IMR-90 (cell line): ENCODE results near the gene SEC22A. TPM values are rescaled to one million over a fixed set of nuclear protein-coding genes. Genes with fewer than 3 reads are reported as not detected.
A peak's percentile ranks its signal among the peaks of the same experiment; 100 is the strongest.

ENCODE experiments used
- ATAC-seq: fragments of 200-7000 bp; cut with Tn5 transposase; 2 replicates; pipeline ENCODE4 v1.9.1; 2020; ENCODE audit warnings: low read depth, mild to moderate bottlenecking, moderate library complexity
- BruUV-seq: library from RNA; stranded (reverse); fragments of 400-500 nt; replicated peaks from 2 replicates; lab custom pipeline; 2021; lab: Mats Ljungman, UMichigan
- CTCF ChIA-PET: fragments of 300-600 bp; formaldehyde crosslinking; extraction: SDS; loops from one replicate; lab custom pipeline; 2021; ENCODE audit warnings: antibody characterized with exemption; lab: Yijun Ruan, JAX
- POLR2A ChIA-PET: fragments of 300-600 bp; sonication (Branson Sonifier 250); formaldehyde crosslinking; loops from one replicate; lab custom pipeline; 2022; ENCODE audit warnings: antibody characterized with exemption; ENCODE audit not compliant: unreplicated experiment; lab: Charles Lee
- DNase-seq: peaks from one replicate; pipeline ENCODE4 v3.0.0; 2013
- H2AFZ ChIP-seq: replicated peaks from 2 replicates; pipeline ENCODE3; 2013; ENCODE audit warnings: low read length, mild to moderate bottlenecking; ENCODE audit not compliant: poor library complexity
- H2AK5ac ChIP-seq: 2 replicates; pipeline ENCODE4 v1.6.1; 2013; ENCODE audit warnings: low read depth, low read length, inconsistent platforms
- H2AK9ac ChIP-seq: replicated peaks from 2 replicates; pipeline ENCODE3; 2013; ENCODE audit warnings: mild to moderate bottlenecking, low read depth, low read length, moderate library complexity; ENCODE audit not compliant: poor library complexity
- H2BK120ac ChIP-seq: 2 replicates; pipeline ENCODE4 v1.6.1; 2013; ENCODE audit warnings: low read depth, low read length, inconsistent platforms
- H2BK15ac ChIP-seq: 3 replicates; pipeline ENCODE4 v1.6.1; 2013; ENCODE audit warnings: low read depth, low read length, inconsistent platforms
- H2BK20ac ChIP-seq: 2 replicates; pipeline ENCODE4 v1.6.1; 2013; ENCODE audit warnings: low read depth, mild to moderate bottlenecking, inconsistent platforms, low read length, moderate library complexity
- H2BK5ac ChIP-seq: 2 replicates; pipeline ENCODE4 v1.6.1; 2013; ENCODE audit warnings: mild to moderate bottlenecking, low read depth, low read length, inconsistent platforms; ENCODE audit not compliant: poor library complexity, severe bottlenecking
- H3K14ac ChIP-seq: replicated peaks from 2 replicates; pipeline ENCODE4 v1.6.1; 2013; ENCODE audit warnings: low read depth, low read length, inconsistent platforms
- H3K18ac ChIP-seq: 2 replicates; pipeline ENCODE4 v1.6.1; 2013; ENCODE audit warnings: low read depth, low read length, control low read depth
- H3K23ac ChIP-seq: 2 replicates; pipeline ENCODE4 v1.6.1; 2013; ENCODE audit warnings: low read depth, low read length, inconsistent platforms
- H3K27ac ChIP-seq: 2 replicates; pipeline ENCODE4 v1.5.1; 2013; ENCODE audit warnings: mild to moderate bottlenecking, control low read depth, low read length; ENCODE audit not compliant: insufficient read depth
- H3K27me3 ChIP-seq: 2 replicates; pipeline ENCODE4 v1.6.1; 2013; ENCODE audit warnings: low read length; ENCODE audit not compliant: control insufficient read depth, insufficient read depth
- H3K36me3 ChIP-seq: 2 replicates; pipeline ENCODE4 v1.6.1; 2013; ENCODE audit warnings: low read length, mixed read lengths; ENCODE audit not compliant: control insufficient read depth, insufficient read depth
- H3K4ac ChIP-seq: 2 replicates; pipeline ENCODE4 v1.6.1; 2013; ENCODE audit warnings: low read depth, low read length, inconsistent platforms
- H3K4me1 ChIP-seq: 2 replicates; pipeline ENCODE4 v1.6.1; 2013; ENCODE audit warnings: low read length, mixed read lengths; ENCODE audit not compliant: control insufficient read depth, insufficient read depth
- H3K4me2 ChIP-seq: 2 replicates; pipeline ENCODE4 v1.6.1; 2013; ENCODE audit warnings: low read depth, mild to moderate bottlenecking, control low read depth, low read length, moderate library complexity
- H3K4me3 ChIP-seq: 2 replicates; pipeline ENCODE4 v1.5.1; 2013; ENCODE audit warnings: low read depth, mild to moderate bottlenecking, control low read depth, low read length, moderate library complexity; ENCODE audit not compliant: insufficient read depth
- H3K56ac ChIP-seq: 2 replicates; pipeline ENCODE4 v1.6.1; 2013; ENCODE audit warnings: low read length, inconsistent platforms; ENCODE audit not compliant: insufficient read depth; ENCODE audit errors: extremely low read depth
- H3K79me1 ChIP-seq, 2 experiments: 2 replicates each; pipeline ENCODE4 v1.6.1; 2013; ENCODE audit warnings: low read length in 2 of 2, inconsistent platforms in 1 of 2, low read depth in 1 of 2
- H3K9ac ChIP-seq: 2 replicates; pipeline ENCODE4 v1.6.1; 2013; ENCODE audit warnings: low read depth, low read length, control low read depth
- H3K9me1 ChIP-seq: 2 replicates; pipeline ENCODE4 v1.6.1; 2013; ENCODE audit warnings: low read length, inconsistent platforms; ENCODE audit not compliant: insufficient read depth
- H3K9me3 ChIP-seq: 2 replicates; pipeline ENCODE4 v1.6.1; 2013; ENCODE audit warnings: low read length; ENCODE audit not compliant: control insufficient read depth, insufficient read depth
- H4K20me1 ChIP-seq: 2 replicates; pipeline ENCODE4 v1.6.1; 2013; ENCODE audit warnings: low read length, inconsistent platforms; ENCODE audit not compliant: insufficient read depth
- H4K5ac ChIP-seq: 2 replicates; pipeline ENCODE4 v1.6.1; 2013; ENCODE audit warnings: mild to moderate bottlenecking, low read depth, low read length, control low read depth
- H4K8ac ChIP-seq, 2 experiments: 2 replicates each; pipeline ENCODE4 v1.6.1; 2013; ENCODE audit warnings: low read depth in 2 of 2, low read length in 2 of 2, control low read depth in 1 of 2, inconsistent platforms in 1 of 2
- H4K91ac ChIP-seq: 2 replicates; pipeline ENCODE4 v1.6.1; 2013; ENCODE audit warnings: low read depth, low read length, inconsistent platforms; ENCODE audit not compliant: insufficient read depth
- BHLHE40 ChIP-seq: fragments of 150-350 bp; IDR thresholded peaks from 2 replicates; pipeline ENCODE4 v1.6.1; 2016; ENCODE audit warnings: mild to moderate bottlenecking, low read depth, low read length
- CEBPB ChIP-seq: IDR thresholded peaks from 2 replicates; pipeline ENCODE4 v1.6.1; 2012; ENCODE audit warnings: low read depth, low read length, improper control_type of control experiment
- CHD1 ChIP-seq: IDR thresholded peaks from 2 replicates; pipeline ENCODE4 v1.6.1; 2012; ENCODE audit warnings: low read depth, low read length, improper control_type of control experiment
- MAFK ChIP-seq: IDR thresholded peaks from 2 replicates; pipeline ENCODE4 v1.6.1; 2012; ENCODE audit warnings: low read depth, low read length, improper control_type of control experiment
- MAZ ChIP-seq: IDR thresholded peaks from 2 replicates; pipeline ENCODE4 v1.6.1; 2012; ENCODE audit warnings: low read depth, mild to moderate bottlenecking, low read length, improper control_type of control experiment, moderate library complexity, borderline replicate concordance
- MXI1 ChIP-seq: IDR thresholded peaks from 2 replicates; pipeline ENCODE4 v1.6.1; 2012; ENCODE audit warnings: low read depth, mild to moderate bottlenecking, low read length, moderate library complexity, borderline replicate concordance
- NFE2L2 ChIP-seq: fragments of 150-350 bp; IDR thresholded peaks from 2 replicates; pipeline ENCODE4 v1.6.1; 2016; ENCODE audit warnings: low read depth, mild to moderate bottlenecking, low read length
- POLR2A ChIP-seq: IDR thresholded peaks from 2 replicates; pipeline ENCODE4 v1.6.1; 2012; ENCODE audit warnings: mild to moderate bottlenecking, low read depth, low read length
- RAD21 ChIP-seq: IDR thresholded peaks from 2 replicates; pipeline ENCODE4 v1.6.1; 2012; ENCODE audit warnings: low read length, improper control_type of control experiment
- RCOR1 ChIP-seq: IDR thresholded peaks from 2 replicates; pipeline ENCODE4 v1.6.1; 2012; ENCODE audit warnings: mild to moderate bottlenecking, low read length, improper control_type of control experiment; ENCODE audit not compliant: insufficient replicate concordance
- RFX5 ChIP-seq: IDR thresholded peaks from 2 replicates; pipeline ENCODE4 v1.8.0; 2012; ENCODE audit warnings: low read depth, mild to moderate bottlenecking, low read length, moderate library complexity
- SMC3 ChIP-seq: fragments of 150-350 bp; IDR thresholded peaks from 2 replicates; pipeline ENCODE4 v1.6.1; 2016; ENCODE audit warnings: low read depth, mild to moderate bottlenecking, antibody characterized with exemption, low read length, moderate library complexity
- whole genome bisulfite sequencing, 2 experiments: methylation state at CpG; one replicate each; pipeline versions ENCODE4 v1.1.5 to v1.1.7; 2013; ENCODE audit warnings: missing lambda C conversion rate in 2 of 2; ENCODE audit not compliant: insufficient read length in 1 of 2; ENCODE audit errors: extremely low coverage in 2 of 2; 5-methylcytosine and 5-hydroxymethylcytosine counted together
- dilution Hi-C: fragments of 300-500 bp; cut with HindIII; formaldehyde crosslinking; loops from one replicate; pipeline ENCODE4 v1.14.3; 2018; ENCODE audit warnings: low sequenced_read_pairs; ENCODE audit not compliant: unreplicated experiment
- in situ Hi-C: fragments of 300-500 bp; cut with MboI; formaldehyde crosslinking; loops from 3 replicates; pipeline ENCODE4 v1.14.3; 2019; ENCODE audit warnings: low sequenced_read_pairs, inconsistent platforms, mixed read lengths
- intact Hi-C: fragments of 100-400 bp; cut with micrococcal nuclease; formaldehyde crosslinking; loops from 2 replicates; pipeline ENCODE4 v1.10.0; 2022
- polyA plus RNA-seq, 3 experiments: library from polyadenylated mRNA; depleted of rRNA; stranded (reverse); fragments of >200 nt; gene quantifications; 2 replicates each; pipeline ENCODE4 v1.2.3, GENCODE V29; 2012; ENCODE audit warnings: low replicate concordance in 1 of 3
- total RNA-seq: library from RNA; depleted of rRNA; stranded (reverse); fragments of >200 nt; gene quantifications from 2 replicates; pipeline ENCODE4 v1.2.3, GENCODE V29; 2012
- TF ChIP-seq, protein P1 (sequence below): fragments of 150-350 bp; IDR thresholded peaks from 2 replicates; pipeline ENCODE4 v1.6.1; 2016; ENCODE audit warnings: low read depth, mild to moderate bottlenecking, low read length, moderate library complexity, borderline replicate concordance
- TF ChIP-seq, protein P2 (sequence below): conservative IDR thresholded peaks from 2 replicates; pipeline ENCODE4 v1.5.1; 2012; ENCODE audit warnings: mild to moderate bottlenecking, low read depth, low read length, improper control_type of control experiment
- TF ChIP-seq, protein P3 (sequence below): fragments of 150-350 bp; IDR thresholded peaks from 2 replicates; pipeline ENCODE4 v1.6.1; 2017; ENCODE audit warnings: mild to moderate bottlenecking, antibody characterized with exemption, low read length, low read depth

Gene SEC22A
- total and polyA plus RNA-seq, 2 of the 4 experiments (the other 2 are of a cell fraction): 17.5 to 36.0 TPM

DNA sequence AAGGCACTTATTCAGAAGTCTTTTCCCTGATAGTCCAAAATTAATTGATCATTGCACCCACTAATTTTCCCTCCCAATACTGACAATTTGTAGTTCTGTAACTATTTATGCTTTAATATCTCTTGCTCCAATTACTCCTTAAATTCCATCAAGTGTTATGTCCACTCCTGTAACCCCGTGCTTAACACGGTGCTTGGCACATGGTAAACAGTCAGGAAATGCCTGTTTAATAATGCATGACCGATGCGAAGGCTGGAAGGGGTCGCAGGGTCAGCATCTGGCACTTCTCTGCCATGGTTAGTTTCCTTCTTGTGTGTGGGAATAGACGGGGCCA is 553 bp upstream of the SEC22A start:
- H4K5ac ChIP-seq: peak overlapping the region; percentile 95
- no peaks in the 10 kb centered on the region for H4K20me1 ChIP-seq
- POLR2A ChIA-PET: no interaction called here
- peak overlapping the region; percentile 70 for H3K4me3 ChIP-seq
- CTCF ChIA-PET: no interaction called here
- no peak overlapping the region for H2BK120ac ChIP-seq
- BruUV-seq: no TSS peak
- H3K4ac ChIP-seq: peak overlapping the region; percentile 80
- peak overlapping the region; percentile 70 for H3K4me2 ChIP-seq
- H3K27ac ChIP-seq: peak overlapping the region; percentile 9
- H2BK20ac ChIP-seq: no peak overlapping the region
- no peak overlapping the region for H3K18ac ChIP-seq
- 0 out of 2 replicates have a peak, but pooled peaks cover 1% of the 10 kb centered on the region for H3K4me1 ChIP-seq
- no peaks in the 10 kb centered on the region for H3K27me3 ChIP-seq
- DNase-seq (no peak), ATAC-seq (no peak)
- H2BK15ac ChIP-seq: no peak overlapping the region; the same call in 2 of the 3 replicates
- peak overlapping the region; percentile 77 for H3K9ac ChIP-seq
- peak overlapping the region; percentile 36; the same call in 1 of the 2 replicates for H2AK5ac ChIP-seq
- peak overlapping the region; percentile 16; the same call in 1 of the 2 replicates for H3K56ac ChIP-seq
- peaks cover 20 to 34% of the 10 kb centered on the region in 2 experiments for H3K79me1 ChIP-seq
- peak overlapping the region; percentile 95 for H2AK9ac ChIP-seq
- H3K9me3 ChIP-seq: no peaks in the 10 kb centered on the region
- intact Hi-C loops: no loop called here
- H2BK5ac ChIP-seq: no peak overlapping the region
- H3K23ac ChIP-seq: peak overlapping the region; percentile 44; the same call in 1 of the 2 replicates
- no peak for TF ChIP-seq SMC3
- no peak for TF ChIP-seq POLR2A
- TF ChIP-seq RCOR1: no peak
- TF ChIP-seq CEBPB: no peak
- no peak for TF ChIP-seq MXI1
- no peak for TF ChIP-seq RFX5
- TF ChIP-seq, protein P1, sequence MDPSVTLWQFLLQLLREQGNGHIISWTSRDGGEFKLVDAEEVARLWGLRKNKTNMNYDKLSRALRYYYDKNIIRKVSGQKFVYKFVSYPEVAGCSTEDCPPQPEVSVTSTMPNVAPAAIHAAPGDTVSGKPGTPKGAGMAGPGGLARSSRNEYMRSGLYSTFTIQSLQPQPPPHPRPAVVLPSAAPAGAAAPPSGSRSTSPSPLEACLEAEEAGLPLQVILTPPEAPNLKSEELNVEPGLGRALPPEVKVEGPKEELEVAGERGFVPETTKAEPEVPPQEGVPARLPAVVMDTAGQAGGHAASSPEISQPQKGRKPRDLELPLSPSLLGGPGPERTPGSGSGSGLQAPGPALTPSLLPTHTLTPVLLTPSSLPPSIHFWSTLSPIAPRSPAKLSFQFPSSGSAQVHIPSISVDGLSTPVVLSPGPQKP: no peak
- TF ChIP-seq, protein P2, sequence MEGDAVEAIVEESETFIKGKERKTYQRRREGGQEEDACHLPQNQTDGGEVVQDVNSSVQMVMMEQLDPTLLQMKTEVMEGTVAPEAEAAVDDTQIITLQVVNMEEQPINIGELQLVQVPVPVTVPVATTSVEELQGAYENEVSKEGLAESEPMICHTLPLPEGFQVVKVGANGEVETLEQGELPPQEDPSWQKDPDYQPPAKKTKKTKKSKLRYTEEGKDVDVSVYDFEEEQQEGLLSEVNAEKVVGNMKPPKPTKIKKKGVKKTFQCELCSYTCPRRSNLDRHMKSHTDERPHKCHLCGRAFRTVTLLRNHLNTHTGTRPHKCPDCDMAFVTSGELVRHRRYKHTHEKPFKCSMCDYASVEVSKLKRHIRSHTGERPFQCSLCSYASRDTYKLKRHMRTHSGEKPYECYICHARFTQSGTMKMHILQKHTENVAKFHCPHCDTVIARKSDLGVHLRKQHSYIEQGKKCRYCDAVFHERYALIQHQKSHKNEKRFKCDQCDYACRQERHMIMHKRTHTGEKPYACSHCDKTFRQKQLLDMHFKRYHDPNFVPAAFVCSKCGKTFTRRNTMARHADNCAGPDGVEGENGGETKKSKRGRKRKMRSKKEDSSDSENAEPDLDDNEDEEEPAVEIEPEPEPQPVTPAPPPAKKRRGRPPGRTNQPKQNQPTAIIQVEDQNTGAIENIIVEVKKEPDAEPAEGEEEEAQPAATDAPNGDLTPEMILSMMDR: no peak
- no peak for TF ChIP-seq NFE2L2
- no peak for TF ChIP-seq BHLHE40
- TF ChIP-seq CHD1: no peak
- TF ChIP-seq MAZ: no peak
- TF ChIP-seq, protein P3, sequence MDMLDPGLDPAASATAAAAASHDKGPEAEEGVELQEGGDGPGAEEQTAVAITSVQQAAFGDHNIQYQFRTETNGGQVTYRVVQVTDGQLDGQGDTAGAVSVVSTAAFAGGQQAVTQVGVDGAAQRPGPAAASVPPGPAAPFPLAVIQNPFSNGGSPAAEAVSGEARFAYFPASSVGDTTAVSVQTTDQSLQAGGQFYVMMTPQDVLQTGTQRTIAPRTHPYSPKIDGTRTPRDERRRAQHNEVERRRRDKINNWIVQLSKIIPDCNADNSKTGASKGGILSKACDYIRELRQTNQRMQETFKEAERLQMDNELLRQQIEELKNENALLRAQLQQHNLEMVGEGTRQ: no peak
- no peak for TF ChIP-seq RAD21
- no peak for TF ChIP-seq MAFK
- no peaks in the 10 kb centered on the region for H3K36me3 ChIP-seq
- peak overlapping the region; percentile 73 for H3K14ac ChIP-seq
- peak overlapping the region; percentile 100 for H2AFZ ChIP-seq
- in situ Hi-C loops: no loop called here
- H4K91ac ChIP-seq: peak overlapping the region; percentile 67
- dilution Hi-C loops: no loop called here
- peaks cover 3% of the 10 kb centered on the region for H3K9me1 ChIP-seq
- H4K8ac ChIP-seq: peak overlapping the region; percentile 97 to 98
- no CpG with 5 or more reads among the region's 6 CpGs for WGBS, 2 experiments
